ENCODE data around the gene FXR2.
A peak's percentile ranks its signal among the peaks of the same experiment; 100 is the strongest.
"Not testable (repeated sequence)": the region's sequence is repeated elsewhere in the genome, so short reads cannot be mapped to it uniquely, and the experiment has no call there.

Gene FXR2

DNA sequence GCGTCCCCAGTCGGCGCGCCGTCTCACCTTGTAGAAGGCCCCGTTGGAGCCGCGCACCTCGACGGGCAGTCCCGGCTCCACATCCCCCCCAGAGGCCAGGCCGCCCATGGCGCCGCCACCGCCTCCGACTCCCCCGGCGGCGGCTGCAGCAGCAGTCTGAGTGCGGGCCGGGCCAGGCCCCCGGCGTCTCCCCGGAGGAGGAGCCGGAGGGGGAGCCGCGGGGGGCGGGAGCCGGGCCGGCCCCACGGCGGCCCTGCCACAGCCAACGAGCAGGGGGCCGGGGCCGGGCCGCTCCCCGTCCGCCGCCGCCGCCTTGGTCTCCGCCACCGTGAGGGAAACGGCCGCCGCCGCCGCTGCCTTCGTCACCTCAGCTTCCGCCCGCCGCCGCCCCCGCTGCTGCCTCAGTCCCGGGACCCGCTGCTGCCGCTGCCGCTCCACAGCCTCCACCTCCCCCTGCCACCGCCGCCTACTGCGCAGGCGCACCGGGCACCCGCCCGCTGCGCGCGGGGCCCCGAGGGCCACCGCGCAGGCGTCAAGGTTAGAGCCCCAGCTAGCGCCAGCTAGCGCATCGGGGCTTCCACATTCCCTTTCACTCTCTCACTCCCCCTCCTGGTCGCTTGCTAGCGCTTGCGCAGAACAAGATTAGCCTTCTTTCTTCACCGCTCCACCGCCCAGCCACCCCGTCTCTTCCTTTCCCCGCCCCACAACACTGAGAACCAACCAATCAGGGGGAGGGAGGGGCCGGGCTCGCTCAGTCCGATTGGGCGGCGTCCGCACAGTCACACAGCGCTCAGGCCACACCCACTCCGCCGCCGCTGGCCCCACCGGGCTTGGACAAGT is at the start of gene FXR2:
Gene FXR2 (minus strand): TSS at position 473 of the 840 bp plus-strand sequence. CDS start 365 bp downstream, at position 108.
- peak; percentile 100 for DNase-seq (ENCODE audit: low spot score)

DNA sequence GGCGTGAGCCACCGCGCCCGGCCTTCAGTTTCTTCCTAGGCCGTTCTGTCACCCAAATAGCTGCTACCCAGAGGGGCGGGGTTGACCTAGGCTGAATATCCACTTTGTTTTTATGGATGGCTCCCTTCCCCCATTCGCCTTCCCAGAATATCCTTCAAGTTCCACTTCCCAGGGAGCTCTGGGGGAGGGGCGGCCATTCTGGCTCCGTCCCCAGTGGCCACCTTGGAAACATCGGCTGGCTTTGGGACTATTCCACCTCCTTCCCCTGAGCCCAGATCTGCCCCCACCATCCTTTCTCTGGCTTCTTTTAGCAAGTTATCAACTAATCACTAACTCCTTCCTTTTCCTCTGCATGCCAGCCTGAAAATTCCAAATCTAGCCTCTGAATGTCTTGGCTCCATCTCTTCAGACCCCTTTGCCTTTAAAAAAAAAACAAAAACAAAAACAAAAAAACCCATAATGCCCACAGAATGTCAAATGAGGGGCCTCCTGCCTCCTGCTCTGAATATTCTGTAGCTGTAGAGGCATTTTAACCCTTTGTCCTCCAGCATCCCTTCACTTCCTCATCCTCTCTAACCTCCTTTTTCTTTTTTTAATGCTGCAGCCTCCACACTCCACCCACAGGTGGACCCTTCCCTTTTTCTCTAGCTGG is 42.4 kb upstream of the FXR2 start:
- no peak for DNase-seq (ENCODE audit: low spot score)

DNA sequence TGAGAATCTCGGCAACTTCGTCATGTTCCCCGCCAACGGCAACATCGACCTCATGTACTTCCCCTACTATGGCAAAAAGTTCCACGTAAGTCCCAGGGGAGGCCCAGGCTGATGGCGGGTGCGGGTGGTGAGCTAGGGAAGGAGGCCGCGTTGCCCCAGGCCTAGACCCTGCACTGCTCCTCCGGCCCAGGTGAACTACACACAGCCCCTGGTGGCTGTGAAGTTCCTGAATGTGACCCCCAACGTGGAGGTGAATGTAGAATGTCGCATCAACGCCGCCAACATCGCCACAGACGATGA is 40.8 kb upstream of the FXR2 start:
- no peak for DNase-seq (ENCODE audit: low spot score)

DNA sequence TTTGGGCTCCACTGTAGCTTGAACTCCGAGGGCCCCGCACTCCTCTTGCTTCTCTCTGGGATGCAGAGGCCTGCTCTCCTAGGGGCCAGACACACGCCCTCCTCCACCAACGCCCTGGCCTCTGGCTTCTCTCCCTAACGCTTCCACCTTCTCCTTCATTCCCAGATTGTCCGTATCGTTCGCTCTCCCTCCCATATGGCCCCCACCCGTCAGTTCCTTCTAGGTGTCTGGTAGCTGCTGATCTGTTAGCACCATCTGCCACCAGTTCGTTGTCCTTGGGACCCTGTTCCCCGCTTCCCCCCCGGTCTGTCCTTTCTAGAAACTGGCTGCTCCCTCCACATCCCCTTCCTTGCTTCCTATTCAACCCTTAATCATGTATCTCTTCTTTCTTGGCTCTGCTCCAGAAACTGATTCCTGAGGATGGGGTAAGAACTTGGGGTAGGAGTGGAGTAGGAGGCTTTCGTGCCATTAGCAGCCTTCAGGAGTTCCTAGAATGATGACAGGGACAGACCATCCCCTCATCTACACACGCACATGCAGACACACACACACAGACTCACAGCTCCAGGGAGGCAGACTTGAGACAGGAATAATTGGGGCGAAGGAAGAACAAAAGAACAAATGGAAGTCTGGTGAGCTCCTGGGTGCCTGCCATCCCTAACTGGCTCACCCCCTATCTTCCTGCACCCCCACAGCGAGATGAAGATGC is 40.3 kb upstream of the FXR2 start:
- no peak for DNase-seq (ENCODE audit: low spot score)

DNA sequence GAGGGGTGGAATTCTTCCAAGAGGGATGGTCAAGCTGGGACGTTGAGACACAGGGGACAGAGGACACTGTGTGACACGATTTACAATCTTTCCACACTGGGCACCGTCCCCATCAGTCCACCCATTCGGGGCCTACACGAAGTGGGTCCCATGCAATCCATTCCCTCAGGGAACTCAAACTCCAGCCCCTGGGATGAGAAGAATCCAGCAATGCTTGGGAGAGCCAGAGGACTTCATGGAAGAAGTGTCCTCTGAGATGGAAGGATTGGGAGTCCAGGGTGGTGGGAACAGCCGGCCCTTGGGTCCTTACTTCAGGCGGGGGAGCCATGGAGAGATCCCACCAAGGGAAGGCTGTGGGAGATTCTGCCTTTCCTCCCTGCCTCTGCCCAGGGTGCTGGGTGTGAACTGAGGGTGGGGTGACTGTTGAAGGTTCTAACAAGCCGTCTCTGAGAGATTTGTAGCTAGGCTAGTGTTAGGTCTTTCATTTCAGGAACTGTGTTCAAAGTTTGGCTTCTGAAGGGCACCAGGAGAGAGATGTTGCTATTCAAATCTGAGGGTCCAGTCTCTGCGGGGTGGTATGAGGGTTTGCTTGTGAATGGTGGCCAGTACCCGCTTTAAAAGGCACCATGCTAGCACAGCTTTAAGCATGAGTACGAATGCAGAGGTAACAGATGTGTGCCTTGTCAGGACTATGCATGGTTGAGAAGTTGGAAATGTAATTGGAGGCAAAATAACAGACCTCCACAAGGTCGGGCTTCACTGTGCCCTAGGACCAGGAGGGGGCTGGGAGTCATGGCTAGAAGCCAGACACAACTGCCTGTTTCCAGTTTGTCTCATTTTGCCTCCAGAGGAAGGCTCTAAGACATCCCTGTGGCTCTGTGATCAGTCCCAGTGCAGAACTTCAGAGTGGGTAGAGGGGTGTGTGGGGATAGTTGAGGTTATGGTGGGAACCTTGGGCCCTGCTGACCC is 38.0 kb upstream of the FXR2 start:
- no peak for DNase-seq (ENCODE audit: low spot score)

DNA sequence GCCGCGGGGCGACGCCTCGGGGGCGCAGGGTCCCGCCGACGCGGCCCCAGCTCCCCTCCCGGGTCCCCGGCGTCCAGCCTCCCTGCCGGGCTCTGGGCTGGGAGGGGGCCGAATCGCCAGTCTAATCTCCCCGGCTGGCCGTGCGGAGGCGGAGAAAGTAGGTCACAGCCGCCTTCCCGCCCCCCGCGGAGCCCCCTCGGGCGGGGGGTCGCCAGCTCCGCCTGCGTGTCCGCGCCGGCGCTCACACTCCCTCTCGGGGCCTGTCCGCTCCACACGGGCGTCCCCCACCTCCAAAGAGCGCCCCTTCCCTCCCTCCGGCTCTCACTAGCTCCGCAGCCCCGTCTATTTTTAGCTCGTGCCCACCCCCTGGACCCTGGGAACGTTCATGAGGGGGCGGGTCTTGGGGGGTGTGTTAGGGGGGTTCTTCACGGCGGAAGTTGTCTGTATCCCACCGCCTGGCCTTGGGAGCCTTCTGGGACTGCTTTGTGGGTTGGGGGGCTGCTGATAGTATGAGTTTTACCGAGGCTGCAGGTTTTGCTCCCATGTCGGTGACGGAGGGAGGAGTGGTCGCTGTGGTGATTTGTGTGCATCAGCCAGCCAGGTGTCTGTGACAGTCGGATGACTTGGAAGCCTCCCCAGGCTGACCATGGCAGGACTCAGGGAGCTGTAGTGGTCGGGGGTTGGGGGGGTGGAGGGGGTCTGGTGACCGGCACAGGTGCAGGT is 37.1 kb upstream of the FXR2 start:
- no peak for DNase-seq (ENCODE audit: low spot score)

DNA sequence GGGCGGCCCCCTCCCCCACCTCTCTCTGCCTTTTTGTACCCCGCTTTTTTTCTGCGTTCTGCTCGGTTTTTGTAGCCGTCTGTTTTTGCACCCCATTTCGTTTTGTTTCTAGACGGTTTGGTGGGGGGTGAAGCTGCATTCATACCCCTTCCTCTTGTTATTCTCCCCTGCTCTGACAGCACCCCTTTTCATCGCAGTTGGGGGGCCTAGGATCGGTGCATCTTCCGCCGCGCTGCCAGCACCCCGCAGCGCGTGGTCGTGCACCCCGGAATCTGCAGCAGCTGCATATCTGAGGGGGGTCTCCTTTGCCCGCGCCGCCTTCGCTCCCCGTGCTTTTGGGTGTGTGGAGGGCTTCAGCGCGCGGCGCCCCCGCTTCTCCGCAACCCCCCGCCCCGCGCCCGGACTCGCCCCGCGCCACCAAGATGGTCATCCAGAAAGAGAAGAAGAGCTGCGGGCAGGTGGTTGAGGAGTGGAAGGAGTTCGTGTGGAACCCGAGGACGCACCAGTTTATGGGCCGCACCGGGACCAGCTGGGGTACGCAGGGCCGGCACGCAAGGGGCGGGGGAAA is 36.5 kb upstream of the FXR2 start:
- DNase-seq (ENCODE audit: low spot score) = no peak

DNA sequence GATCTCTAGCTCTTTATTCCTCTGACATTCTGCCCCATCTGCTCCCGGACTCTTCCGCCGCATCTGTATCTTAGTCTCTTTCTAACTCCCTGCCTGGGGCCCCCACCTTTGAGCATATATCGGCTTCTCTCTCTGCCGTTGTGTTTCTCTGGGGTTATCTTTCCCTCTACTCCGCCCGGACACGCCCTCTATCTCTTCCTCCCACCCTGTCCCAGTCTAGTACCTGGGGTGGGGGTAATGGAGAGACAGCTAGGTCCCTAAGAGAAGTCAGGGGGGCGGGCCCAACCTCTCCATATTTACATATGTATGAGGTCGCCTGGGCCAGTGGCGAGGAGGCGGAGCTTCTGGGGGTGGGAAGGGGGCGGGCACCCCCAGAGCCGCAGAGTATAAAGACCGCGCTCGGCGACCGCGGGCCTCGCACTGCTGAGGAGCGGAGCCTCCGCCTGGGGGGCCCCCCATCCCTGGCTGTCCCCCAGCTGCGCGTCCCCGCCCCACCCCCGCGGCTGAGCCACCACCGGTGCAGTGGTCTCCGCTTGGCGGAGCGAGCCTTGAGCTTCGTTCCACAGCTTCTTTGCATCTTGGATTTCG is 35.9 kb upstream of the FXR2 start, which contains the start of gene ATP1B2:
Gene ATP1B2 (plus strand): TSS at position 418 of the 588 bp plus-strand sequence. CDS start 593 bp downstream, outside the sequence.
- DNase-seq (ENCODE audit: low spot score) = peak; percentile 20

DNA sequence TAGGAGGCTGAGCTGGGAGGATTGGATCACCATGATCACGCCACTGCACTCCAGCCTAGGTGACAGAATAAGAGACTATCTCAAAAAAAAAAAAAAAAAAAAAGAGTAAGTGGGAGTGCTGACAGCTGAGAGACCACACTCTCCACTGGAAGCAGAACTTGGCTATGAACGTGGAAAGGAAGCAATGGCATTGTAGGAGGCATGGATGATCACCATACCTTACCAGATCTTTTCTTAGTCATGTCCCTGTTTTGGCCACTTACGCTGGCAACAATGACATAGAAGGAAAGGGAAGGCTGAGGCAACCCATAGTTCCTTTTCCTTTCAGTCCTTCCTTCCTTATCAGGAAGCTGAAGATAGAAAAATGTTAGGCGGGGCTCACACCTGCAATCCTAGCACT is 32.3 kb upstream of the FXR2 start:
- no peak for DNase-seq (ENCODE audit: low spot score)

DNA sequence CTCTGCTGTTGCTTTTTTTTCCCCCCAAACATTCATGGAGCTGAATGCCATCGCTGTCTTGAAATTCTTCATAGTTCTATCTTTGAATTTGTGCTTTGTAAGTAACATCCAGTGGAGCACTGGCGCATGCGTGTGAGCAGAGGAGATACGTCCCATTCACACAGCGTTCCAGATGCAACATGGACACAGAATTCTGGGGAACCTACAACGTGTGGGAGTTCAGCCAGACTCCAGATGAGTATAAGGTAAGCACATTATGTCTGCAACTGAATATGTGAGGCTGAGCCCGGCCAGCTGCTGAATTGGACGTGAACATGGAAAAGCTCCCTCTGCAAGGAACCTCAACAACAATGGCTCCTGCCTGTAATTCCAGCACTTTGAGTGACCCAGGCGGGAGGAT is 31.8 kb upstream of the FXR2 start:
- DNase-seq (ENCODE audit: low spot score) = no peak

DNA sequence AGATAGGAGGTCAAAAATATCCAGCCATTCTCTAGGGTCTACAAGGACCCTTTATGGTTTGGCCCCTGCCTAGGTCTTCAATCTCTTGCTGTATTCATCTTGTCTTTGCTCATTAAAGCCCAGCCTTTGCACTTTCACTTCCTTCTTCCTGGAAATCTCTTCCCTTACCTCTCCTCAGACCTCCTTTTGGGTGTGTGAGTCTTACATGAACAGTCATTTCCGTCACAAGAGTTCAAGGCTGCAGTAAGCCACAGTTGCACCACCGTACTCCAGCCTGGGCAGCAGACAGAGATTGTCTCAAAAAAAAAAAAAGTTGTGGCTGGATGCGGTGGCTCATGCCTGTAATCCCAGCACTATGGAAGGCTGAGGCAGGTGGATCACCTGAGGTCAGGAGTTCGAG is 30.1 kb upstream of the FXR2 start:
- no peak for DNase-seq (ENCODE audit: low spot score)

DNA sequence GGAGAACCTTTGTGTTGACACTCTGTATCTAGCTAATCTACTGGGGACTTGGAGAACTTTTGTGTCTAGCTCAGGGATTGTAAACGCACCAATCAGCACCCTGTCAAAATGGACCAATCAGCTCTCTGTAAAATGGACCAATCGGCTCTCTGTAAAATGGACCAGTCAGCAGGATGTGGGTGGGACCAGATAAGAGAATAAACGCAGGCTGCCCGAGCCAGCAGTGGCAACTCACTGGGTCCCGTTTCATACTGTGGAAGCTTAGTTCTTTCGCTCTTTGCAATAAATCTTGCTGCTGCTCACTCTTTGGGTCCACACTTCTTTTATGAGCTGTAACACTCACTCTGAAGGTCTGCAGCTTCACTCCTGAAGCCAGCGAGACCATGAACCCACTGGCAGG is 26.9 kb upstream of the FXR2 start:
- not testable (repeated sequence) for DNase-seq (ENCODE audit: low spot score)

DNA sequence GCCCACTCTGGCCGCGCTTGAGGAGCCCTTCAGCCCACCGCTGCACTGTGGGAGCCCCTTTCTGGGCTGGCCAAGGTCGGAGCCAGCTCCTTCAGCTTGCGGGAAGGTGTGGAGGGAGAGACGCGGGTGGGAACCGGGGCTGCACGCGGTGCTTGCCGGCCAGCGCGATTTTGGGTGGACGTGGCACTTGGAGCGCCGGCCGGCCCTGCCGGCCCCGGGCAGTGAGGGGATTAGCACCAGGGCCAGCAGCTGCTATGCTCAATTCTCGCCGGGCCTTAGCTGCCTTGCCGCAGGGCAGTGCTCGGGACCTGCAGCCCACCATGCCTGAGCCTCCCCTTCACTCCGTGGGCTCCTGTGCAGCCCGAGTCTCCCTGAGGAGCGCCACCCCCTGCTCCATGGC is 26.1 kb upstream of the FXR2 start:
- no peak for DNase-seq (ENCODE audit: low spot score)

DNA sequence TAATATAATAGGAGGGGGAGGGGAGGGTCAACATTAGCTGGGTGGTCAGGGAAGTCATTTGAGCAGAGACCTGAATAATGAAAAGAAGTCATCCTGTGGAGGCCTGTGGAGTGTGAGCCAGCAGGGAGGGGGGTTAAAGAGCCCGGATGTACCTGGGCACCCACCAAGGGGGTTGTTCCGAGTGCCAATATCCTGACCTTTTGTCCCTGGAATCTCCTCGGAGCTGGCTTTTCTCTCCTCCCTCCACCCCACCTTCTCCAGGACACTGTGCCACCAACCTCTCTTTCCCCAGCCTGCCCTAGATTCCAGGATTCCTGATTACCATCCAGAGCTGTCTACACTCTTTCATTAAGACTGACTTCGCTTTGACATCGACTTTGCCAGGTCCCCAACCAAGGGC is 21.5 kb upstream of the FXR2 start:
- no peak for DNase-seq (ENCODE audit: low spot score)

DNA sequence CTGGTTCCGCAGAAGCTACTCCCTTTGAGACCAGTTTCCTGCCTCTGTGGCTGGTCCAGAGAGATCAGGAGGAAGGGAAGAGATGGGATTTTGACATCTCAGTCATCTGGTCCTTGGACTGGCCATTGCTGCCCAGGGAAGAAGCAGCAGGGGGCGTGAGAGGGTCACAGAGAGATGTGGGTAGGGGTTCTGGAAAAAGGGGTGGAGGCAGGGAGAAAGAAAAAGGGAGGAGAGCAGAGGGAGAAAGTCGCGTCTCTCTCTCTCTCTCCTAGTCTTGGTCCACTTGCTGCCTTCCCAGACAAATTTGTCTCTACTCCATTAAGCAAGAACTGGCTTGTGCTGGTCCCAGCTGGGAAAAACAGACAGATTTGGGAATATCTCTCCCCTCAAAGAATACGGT is 19.7 kb upstream of the FXR2 start:
- DNase-seq (ENCODE audit: low spot score) = peak; percentile 33

DNA sequence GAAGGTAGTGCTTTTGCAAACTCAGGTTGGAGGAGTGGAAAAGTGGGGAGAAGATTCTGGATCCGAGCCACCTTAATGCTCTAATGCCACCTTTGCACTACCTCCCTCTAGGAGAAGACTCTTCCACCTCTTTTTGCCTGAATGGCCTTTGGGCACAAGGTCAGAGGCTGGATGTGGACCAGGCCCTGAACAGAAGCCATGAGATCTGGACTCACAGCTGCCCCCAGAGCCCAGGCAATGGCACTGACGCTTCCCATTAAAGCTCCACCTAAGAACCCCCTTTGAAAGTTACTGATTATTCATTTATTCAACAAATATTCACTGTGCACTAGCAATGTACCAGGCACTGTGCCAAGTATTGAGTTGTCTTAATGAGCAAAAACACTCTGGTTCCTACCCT is 18.4 kb upstream of the FXR2 start:
- no peak for DNase-seq (ENCODE audit: low spot score)

DNA sequence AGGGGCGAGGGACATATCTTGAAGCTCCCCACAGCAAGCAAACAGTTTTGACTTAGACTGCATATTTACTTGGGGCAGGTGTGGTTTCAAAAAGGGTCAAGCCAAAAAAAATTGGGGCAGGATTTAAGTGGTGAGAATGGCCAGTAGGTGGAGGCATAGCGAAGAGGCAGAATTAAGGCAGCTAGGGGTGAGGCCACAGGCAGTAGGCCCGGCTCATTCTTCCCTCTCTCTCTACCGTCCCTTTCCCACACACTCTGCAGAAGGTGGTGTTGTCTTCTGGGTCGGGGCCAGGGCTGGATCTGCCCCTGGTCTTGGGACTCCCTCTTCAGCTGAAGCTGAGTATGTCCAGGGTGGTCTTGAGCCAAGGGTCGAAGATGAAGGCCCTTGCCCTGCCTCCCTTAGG is 17.8 kb upstream of the FXR2 start:
- peak; percentile 43 for DNase-seq (ENCODE audit: low spot score)

DNA sequence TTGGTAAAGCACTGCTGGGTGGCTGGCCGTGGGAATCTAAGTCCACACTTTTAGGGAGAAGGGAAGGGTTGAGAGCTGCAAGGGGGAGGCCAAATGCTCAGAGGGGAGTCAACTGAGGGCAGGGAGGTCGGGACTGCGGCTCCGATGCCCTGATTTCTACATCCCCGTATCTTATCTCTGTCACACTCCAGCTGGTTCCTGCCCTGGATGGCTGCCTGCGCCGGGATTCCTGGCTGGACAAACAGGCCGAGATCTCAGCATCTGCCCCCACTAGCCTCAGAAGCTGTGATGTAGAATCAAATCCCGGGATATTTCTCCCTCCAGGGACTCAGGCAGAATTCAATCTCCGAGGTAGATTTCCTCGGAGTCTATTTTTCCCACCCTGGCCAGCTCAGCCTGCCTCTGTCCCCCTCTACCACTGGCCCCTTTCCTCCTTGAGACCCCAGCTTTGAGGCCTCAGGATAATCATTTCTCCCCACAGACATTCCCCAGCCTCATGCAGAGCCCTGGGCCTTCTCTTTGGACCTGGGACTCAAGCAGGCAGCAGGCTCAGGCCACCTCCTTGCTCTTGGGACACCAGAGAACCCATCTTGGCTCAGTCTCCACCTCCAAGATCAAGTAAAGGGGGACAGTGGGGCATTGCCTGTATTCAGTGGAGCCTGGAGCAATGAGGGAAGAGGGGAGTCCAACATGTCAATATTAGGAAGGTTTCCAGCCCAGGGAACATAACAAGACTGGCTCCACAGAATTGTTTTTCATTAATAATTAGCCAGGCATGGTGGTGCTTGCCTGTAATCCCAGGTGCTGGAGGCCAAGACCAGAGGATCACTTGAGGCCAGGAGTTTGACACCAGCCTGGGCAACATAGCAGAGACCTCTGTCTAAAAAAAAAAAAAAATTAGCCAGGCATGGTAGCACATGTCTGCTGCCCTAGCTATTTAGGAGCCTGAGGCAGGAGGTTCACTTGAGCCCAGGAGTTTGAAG is 17.0 kb upstream of the FXR2 start:
- no peak for DNase-seq (ENCODE audit: low spot score)

DNA sequence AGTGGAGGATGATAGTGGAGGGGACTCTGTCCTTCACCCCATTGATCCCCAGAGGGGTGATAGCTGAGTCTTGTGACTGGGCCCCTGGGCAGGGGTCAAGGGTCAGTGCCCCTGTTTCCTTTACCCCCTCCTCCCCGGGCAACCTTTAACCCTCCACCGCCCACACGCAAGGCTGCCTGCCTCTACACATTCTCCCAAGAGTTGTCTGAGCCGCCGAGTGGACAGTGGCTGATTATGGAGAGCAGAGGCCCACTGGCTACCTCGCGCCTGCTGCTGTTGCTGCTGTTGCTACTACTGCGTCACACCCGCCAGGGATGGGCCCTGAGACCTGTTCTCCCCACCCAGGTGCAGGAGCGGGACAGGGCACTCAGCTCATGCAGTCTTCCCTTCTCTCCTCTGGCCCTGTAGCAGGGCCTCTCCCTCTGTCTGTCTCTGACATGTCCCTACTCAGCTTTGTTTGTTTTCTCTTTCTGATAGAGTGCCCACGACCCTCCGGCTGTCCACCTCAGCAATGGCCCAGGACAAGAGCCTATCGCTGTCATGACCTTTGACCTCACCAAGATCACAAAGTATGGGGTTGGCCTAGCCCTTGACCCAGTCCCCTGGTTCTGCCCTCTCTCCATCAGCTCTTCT is 15.4 kb upstream of the FXR2 start, which contains the start of gene SHBG:
Gene SHBG (plus strand): TSS at position 197 of the 633 bp plus-strand sequence. CDS start 38 bp downstream, at position 235.
- DNase-seq (ENCODE audit: low spot score) = no peak
